T-helper 1 cell treated with Interleukin-12 subunit alpha and Interleukin-12 subunit beta and Interleukin-4 antibody, amounts not matched to agents 30 μg/mL and 1 μg/mL, for 36 hours (primary cell): Measurements from ENCODE around the gene TRAFD1.
"Not testable (repeated sequence)": the region's sequence is repeated elsewhere in the genome, so short reads cannot be mapped to it uniquely, and the experiment has no call there.

Experiments
- H3K27ac Mint-ChIP-seq: one replicate; pipeline ENCODE4 v1.8.0; 2021; ENCODE audit warnings: mild to moderate bottlenecking, mixed read lengths
- H3K27me3 Mint-ChIP-seq: one replicate; pipeline ENCODE4 v1.8.0; 2021; ENCODE audit warnings: low read depth, mixed read lengths
- H3K36me3 Mint-ChIP-seq: one replicate; pipeline ENCODE4 v1.8.0; 2021; ENCODE audit warnings: low read depth, mixed read lengths
- H3K4me1 Mint-ChIP-seq: one replicate; pipeline ENCODE4 v1.8.0; 2021; ENCODE audit warnings: low read depth, mixed read lengths
- H3K4me3 Mint-ChIP-seq: one replicate; pipeline ENCODE4 v1.8.0; 2021; ENCODE audit warnings: mild to moderate bottlenecking, moderate library complexity, mixed read lengths
- H3K9me3 Mint-ChIP-seq: one replicate; pipeline ENCODE4 v1.8.0; 2021; ENCODE audit warnings: mixed read lengths

Gene TRAFD1

DNA sequence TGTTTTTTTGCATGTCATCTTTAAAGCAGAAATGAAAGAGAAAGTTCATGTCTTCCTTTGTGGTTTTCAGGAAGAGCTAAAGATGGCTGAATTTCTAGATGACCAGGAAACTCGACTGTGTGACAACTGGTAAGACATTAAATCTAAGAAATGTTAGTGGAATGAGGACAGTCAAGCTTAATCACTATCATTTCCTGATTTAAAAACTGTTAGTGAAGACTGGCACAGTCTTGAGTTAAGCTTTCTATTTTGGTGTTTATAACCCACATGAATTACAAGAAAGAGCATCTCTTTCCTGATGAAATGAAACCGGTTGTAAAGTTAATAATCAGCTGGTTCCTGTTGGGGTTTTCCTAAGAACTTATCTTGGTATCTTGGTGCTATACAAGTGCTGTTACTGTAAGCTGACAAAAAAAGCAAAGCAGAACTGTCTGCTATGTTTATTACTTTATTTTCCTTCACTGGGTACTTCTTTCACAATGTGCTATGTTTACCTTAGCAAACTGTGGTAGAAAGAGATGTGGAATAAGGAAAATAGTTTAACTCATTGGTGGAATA, 5.2 kb downstream of the TRAFD1 start:
- Mint-ChIP-seq H3K36me3 (peaks cover 30% of the 10 kb centered on the region), H3K27me3 (no peaks in the 10 kb centered on the region), H3K4me1 (peaks cover 41% of the 10 kb centered on the region), H3K4me3 (peak overlapping the region; percentile 77), H3K27ac (peak overlapping the region; percentile 88), H3K9me3 (no peaks in the 10 kb centered on the region)

GRCh38 chr12:112131686-112132085, 6.3 kb downstream of the TRAFD1 start:
- Mint-ChIP-seq H3K27ac (peak overlapping the region; percentile 67), H3K4me1 (peaks cover 40% of the 10 kb centered on the region), H3K27me3 (no peaks in the 10 kb centered on the region), H3K4me3 (peak overlapping the region; percentile 77), H3K36me3 (peaks cover 27% of the 10 kb centered on the region), H3K9me3 (no peaks in the 10 kb centered on the region)

DNA sequence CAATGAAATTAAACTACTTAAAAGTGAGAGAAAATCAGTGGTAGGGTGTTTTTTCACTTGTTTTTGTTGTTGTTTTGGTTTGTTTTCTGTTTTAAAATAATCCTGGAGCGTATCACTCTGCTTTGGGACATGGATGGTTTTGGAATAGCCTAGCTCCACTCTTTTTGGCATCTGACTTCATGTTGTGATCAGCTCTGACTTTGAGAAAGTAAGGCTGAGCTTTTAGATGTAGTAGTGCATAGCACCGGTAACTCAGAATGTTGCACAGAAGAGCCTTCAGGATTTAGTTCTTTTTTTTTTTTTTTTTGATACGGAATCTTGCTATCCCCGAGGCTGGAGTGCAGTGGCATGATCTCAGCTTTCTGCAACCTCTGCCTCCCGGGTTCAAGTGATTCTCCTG, 8.1 kb downstream of the TRAFD1 start:
- Mint-ChIP-seq H3K9me3 (no peaks in the 10 kb centered on the region), H3K27me3 (no peaks in the 10 kb centered on the region), H3K4me1 (peaks cover 31% of the 10 kb centered on the region), H3K36me3 (peaks cover 24% of the 10 kb centered on the region), H3K4me3 (no peak overlapping the region), H3K27ac (peak overlapping the region; percentile 20)

GRCh38 chr12:112134731-112135130, 9.4 kb downstream of the TRAFD1 start:
- H3K4me1 Mint-ChIP-seq = peaks cover 22% of the 10 kb centered on the region
- H3K36me3 Mint-ChIP-seq = peaks cover 20% of the 10 kb centered on the region

GRCh38 chr12:112140728-112141127, 15.4 kb downstream of the TRAFD1 start:
- H3K4me3 Mint-ChIP-seq = no peak overlapping the region
- peaks cover 4% of the 10 kb centered on the region for H3K4me1 Mint-ChIP-seq
- H3K9me3 Mint-ChIP-seq = no peaks in the 10 kb centered on the region
- peaks cover 35% of the 10 kb centered on the region for H3K36me3 Mint-ChIP-seq
- no peak overlapping the region for H3K27ac Mint-ChIP-seq
- H3K27me3 Mint-ChIP-seq = no peaks in the 10 kb centered on the region

More at GRCh38 chr12:112134731-112135130, 9.4 kb downstream of the TRAFD1 start:
- Mint-ChIP-seq H3K4me3 (no peak overlapping the region), H3K27ac (no peak overlapping the region), H3K27me3 (no peaks in the 10 kb centered on the region), H3K9me3 (no peaks in the 10 kb centered on the region)

GRCh38 chr12:112146123-112146522, 20.8 kb downstream of the TRAFD1 start:
- H3K4me1 Mint-ChIP-seq = peaks cover 2% of the 10 kb centered on the region
- no peak overlapping the region for H3K27ac Mint-ChIP-seq
- H3K36me3 Mint-ChIP-seq = peaks cover 48% of the 10 kb centered on the region
- no peak overlapping the region for H3K4me3 Mint-ChIP-seq
- H3K27me3 Mint-ChIP-seq = no peaks in the 10 kb centered on the region
- H3K9me3 Mint-ChIP-seq = no peaks in the 10 kb centered on the region

DNA sequence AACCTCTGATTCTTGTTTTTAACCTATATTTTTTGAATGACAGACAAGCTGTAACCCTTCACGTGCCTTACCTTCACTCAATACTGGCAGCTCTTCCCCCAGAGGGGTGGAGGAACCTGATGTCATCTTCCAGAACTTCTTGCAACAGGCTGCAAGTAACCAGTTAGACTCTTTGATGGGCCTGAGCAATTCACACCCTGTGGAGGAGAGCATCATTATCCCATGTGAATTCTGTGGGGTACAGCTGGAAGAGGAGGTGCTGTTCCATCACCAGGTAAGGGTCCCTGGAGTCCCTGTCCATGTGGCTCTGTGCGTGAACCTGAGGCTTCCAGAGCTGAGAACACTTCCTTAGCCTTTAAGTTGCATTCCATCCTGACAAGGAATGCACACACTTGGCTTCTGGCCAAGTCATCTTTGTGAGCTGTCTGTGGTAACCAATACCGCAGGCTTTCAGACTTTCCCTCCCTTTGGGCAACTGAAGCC, 22.7 kb downstream of the TRAFD1 start:
- Mint-ChIP-seq H3K4me1 (peaks cover 6% of the 10 kb centered on the region), H3K4me3 (no peak overlapping the region), H3K9me3 (no peaks in the 10 kb centered on the region), H3K27ac (peak overlapping the region; percentile 72), H3K36me3 (peaks cover 53% of the 10 kb centered on the region), H3K27me3 (no peaks in the 10 kb centered on the region)

DNA sequence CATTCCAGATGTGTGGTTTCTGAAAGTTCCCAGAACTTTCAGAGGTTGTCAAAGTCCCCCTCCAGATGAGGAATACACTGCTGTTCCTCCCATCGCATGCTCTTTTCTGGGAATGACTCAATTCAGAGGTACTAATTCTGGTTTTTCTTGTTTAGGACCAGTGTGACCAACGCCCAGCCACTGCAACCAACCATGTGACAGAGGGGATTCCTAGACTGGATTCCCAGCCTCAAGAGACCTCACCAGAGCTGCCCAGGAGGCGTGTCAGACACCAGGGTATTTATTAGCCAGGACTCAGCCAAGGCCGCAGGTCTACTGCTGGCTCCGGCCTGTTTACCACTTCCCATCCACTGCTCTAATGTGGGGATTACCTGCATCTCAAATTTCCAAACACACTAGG, 24.2 kb downstream of the TRAFD1 start:
- Mint-ChIP-seq H3K4me1 (peaks cover 6% of the 10 kb centered on the region), H3K36me3 (peaks cover 61% of the 10 kb centered on the region), H3K27ac (no peak overlapping the region), H3K9me3 (no peaks in the 10 kb centered on the region), H3K4me3 (no peak overlapping the region), H3K27me3 (no peaks in the 10 kb centered on the region)

DNA sequence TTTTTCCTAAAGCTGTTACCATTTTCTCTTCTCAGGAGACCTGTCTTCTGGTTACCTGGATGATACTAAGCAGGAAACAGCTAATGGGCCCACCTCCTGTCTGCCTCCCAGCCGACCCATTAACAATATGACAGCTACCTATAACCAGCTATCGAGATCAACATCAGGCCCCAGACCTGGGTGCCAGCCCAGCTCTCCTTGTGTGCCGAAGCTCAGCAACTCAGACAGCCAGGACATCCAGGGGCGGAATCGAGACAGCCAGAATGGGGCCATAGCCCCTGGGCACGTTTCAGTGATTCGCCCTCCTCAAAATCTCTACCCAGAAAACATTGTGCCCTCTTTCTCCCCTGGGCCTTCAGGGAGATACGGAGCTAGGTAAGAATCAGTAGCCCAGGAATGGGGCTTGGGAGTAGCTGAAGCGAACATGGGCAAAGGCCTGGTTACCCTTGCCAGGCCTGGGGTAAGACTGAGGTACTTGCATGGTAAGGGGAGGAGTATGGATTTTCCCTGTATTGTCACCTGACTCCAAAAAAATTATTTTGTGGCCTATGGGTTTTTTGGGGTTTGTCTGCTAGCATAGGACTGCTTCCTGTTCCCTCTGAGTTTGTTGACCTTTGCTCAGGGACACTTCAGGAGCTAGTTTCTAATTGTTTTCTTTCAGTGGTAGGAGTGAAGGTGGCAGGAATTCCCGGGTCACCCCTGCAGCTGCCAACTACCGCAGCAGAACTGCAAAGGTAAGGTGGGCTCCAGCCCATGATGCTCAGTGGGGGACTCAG, 26.6 kb downstream of the TRAFD1 start:
- peaks cover 7% of the 10 kb centered on the region for H3K9me3 Mint-ChIP-seq
- peak overlapping the region; percentile 29 for H3K27ac Mint-ChIP-seq
- H3K36me3 Mint-ChIP-seq = peaks cover 67% of the 10 kb centered on the region

GRCh38 chr12:112153181-112153892, 28.0 kb downstream of the TRAFD1 start:
- H3K27ac Mint-ChIP-seq = no peak overlapping the region
- peaks cover 20% of the 10 kb centered on the region for H3K9me3 Mint-ChIP-seq
- H3K36me3 Mint-ChIP-seq = peaks cover 76% of the 10 kb centered on the region
- no peaks in the 10 kb centered on the region for H3K27me3 Mint-ChIP-seq
- H3K4me3 Mint-ChIP-seq = no peak overlapping the region
- peaks cover 23% of the 10 kb centered on the region for H3K4me1 Mint-ChIP-seq

More for the DNA sequence above, 26.6 kb downstream of the TRAFD1 start:
- Mint-ChIP-seq H3K4me3 (no peak overlapping the region), H3K4me1 (peaks cover 12% of the 10 kb centered on the region), H3K27me3 (no peaks in the 10 kb centered on the region)

- peaks cover 21% of the 10 kb centered on the region for H3K9me3 Mint-ChIP-seq
- H3K4me1 Mint-ChIP-seq = peaks cover 28% of the 10 kb centered on the region
- no peak overlapping the region for H3K4me3 Mint-ChIP-seq
- peak overlapping the region; percentile 32 for H3K27ac Mint-ChIP-seq
- H3K36me3 Mint-ChIP-seq = peaks cover 76% of the 10 kb centered on the region
- no peaks in the 10 kb centered on the region for H3K27me3 Mint-ChIP-seq
Observed at GRCh38 chr12:112153893-112154219, 28.5 kb downstream of the TRAFD1 start.

DNA sequence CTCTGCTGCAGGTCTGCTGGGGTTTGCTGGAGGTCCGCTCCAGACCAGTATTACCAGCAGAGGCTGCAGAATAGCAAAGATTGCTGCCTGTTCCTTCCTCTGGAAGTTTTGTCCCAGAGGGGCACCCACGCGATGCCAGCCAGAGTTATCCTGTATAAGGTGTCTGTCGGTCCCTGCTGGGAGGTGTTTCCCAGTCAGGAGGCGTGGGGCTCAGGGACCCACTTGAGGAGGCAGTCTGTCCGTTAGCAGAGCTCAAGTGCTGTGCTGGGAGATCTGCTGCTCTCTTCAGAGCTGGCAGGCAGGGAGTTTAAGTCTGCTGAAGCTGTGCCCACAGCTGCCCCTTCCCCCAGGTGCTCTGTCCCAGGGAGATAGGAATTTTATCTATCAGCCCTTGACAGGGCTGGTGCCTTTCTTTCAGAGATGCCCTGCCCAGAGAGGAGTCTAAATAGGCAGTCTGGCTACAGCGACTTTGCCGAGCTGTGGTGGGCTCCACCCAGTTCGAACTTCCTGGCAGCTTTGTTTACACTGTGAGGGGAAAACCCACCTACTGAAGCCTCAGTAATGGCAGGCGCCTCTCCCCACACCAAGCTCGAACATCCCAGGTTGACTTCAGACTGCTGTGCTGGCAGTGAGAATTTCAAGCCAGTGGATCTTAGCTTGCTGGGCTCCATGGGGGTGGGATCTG, 33.2 kb downstream of the TRAFD1 start:
- not testable (repeated sequence) for H3K27me3 Mint-ChIP-seq
- H3K36me3 Mint-ChIP-seq = peaks cover 72% of the 10 kb centered on the region
- H3K4me3 Mint-ChIP-seq = peak overlapping the region; percentile 22
- H3K9me3 Mint-ChIP-seq = peaks cover 21% of the 10 kb centered on the region
- H3K27ac Mint-ChIP-seq = peak overlapping the region; percentile 74
- H3K4me1 Mint-ChIP-seq = peaks cover 33% of the 10 kb centered on the region

DNA sequence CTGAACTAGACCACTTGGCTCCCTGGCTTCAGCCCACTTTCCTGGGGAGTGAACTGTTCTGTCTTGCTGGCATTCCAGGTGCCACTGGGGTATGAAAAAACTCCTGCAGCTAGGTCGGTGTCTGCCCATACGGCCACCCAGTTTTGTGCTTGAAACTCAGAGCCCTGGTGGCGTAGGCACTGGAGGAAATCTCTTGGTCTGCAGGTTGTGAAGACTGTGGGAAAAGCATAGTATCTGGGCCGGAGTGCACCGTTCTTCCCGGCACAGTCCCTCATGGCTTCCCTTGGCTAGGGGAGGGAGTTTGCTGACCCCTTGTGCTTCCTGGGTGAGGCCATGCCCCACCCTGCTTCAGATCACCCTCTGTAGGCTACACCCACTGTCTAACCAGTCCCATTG, 33.8 kb downstream of the TRAFD1 start:
- Mint-ChIP-seq H3K4me1 (peaks cover 33% of the 10 kb centered on the region), H3K4me3 (no peak overlapping the region), H3K36me3 (peaks cover 66% of the 10 kb centered on the region), H3K27ac (peak overlapping the region; percentile 74), H3K27me3 (no peaks in the 10 kb centered on the region), H3K9me3 (peaks cover 21% of the 10 kb centered on the region)

- Mint-ChIP-seq H3K9me3 (peaks cover 21% of the 10 kb centered on the region), H3K27me3 (no peaks in the 10 kb centered on the region), H3K27ac (no peak overlapping the region), H3K4me3 (no peak overlapping the region), H3K4me1 (peaks cover 33% of the 10 kb centered on the region), H3K36me3 (peaks cover 56% of the 10 kb centered on the region)
Observed at GRCh38 chr12:112160611-112161010, 35.3 kb downstream of the TRAFD1 start.
